LoVo (cell line): Measurements from ENCODE around the gene IRS1.

ENCODE experiments used
- DNase-seq: peaks from one replicate; pipeline ENCODE4 v3.0.0-alpha.2; 2016; ENCODE audit warnings: low spot score

Gene IRS1

DNA sequence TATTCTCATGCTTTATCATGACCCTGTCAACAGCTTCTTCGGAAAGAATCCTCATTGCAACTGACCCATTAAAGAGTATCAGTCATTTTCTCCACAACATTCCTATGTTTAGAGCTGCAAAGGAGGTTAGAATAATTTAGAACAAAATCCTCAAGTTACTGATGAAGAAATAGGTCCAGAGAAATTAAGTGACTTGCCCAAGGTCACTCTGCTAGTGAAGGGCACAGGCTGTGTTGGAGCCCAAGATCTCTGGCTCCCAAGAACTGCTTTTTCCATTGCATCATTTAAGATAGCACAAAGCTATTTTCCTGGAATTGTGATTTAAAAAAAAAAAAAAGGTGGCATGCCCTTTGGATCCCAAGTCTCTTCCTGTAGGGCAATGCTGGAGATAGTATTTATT, 9.6 kb downstream of the IRS1 start:
- DNase-seq = no peak

DNA sequence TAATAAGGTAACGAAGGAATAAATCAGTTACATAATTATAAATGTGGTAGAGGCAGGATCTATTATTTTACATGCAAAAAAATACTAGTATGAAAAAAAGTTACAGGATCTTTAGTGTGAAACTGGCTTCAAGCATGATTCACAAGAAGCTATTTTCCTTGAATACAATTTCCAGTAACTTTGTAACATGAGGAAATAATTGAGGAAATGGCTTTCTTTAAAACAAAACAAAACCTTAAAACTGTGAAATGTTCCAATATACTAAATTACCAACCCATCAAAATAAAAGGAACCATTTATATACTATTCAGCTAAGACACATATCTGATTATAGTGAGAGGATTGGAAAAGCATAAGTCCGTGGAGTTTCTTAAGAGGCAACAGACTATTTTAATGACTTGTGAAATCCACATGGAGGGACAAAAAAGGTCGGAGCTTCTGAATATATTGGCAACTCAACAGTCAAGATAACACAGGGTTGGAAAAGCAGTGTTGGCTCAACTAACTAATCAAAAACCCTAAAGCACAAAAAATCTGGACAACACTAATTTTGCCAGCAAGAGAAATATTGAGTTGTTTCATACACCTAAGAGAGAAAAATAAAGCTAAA, 10.6 kb downstream of the IRS1 start:
- DNase-seq = no peak

GRCh38 chr2:226788064-226788463, 11.6 kb downstream of the IRS1 start:
- DNase-seq = no peak

GRCh38 chr2:226783885-226784284, 15.7 kb downstream of the IRS1 start:
- DNase-seq = no peak

GRCh38 chr2:226782092-226782713, 17.4 kb downstream of the IRS1 start:
- no peak for DNase-seq

GRCh38 chr2:226780431-226780830, 19.2 kb downstream of the IRS1 start:
- DNase-seq = no peak

GRCh38 chr2:226777611-226778010, 22.0 kb downstream of the IRS1 start:
- DNase-seq = no peak

GRCh38 chr2:226776104-226776503, 23.5 kb downstream of the IRS1 start:
- no peak for DNase-seq

- no peak for DNase-seq
Measured at GRCh38 chr2:226775032-226775509, 24.5 kb downstream of the IRS1 start.

GRCh38 chr2:226773291-226773690, 26.3 kb downstream of the IRS1 start:
- DNase-seq = no peak

GRCh38 chr2:226772389-226773179, 27.0 kb downstream of the IRS1 start:
- peak; percentile 84 for DNase-seq

DNA sequence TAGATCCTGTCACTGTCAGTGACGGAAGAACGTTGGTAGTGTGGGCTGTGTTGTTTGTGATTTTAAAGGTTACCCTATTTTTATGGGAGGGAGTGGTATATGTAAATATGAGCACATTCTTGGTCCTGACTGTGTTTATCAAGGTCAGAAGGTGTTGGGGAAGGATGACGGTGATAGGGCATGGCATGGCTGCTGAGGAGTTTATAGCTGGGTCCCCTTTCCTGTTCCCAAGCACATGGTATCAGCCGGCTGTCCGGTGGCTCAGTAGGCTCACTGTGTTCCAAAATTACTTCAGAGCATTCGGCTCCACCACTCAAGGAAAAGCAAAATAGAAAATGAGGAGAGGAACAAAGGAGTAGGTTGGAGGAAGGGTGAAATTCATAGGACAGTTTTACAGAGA, 28.6 kb downstream of the IRS1 start:
- DNase-seq = peak; percentile 77

DNA sequence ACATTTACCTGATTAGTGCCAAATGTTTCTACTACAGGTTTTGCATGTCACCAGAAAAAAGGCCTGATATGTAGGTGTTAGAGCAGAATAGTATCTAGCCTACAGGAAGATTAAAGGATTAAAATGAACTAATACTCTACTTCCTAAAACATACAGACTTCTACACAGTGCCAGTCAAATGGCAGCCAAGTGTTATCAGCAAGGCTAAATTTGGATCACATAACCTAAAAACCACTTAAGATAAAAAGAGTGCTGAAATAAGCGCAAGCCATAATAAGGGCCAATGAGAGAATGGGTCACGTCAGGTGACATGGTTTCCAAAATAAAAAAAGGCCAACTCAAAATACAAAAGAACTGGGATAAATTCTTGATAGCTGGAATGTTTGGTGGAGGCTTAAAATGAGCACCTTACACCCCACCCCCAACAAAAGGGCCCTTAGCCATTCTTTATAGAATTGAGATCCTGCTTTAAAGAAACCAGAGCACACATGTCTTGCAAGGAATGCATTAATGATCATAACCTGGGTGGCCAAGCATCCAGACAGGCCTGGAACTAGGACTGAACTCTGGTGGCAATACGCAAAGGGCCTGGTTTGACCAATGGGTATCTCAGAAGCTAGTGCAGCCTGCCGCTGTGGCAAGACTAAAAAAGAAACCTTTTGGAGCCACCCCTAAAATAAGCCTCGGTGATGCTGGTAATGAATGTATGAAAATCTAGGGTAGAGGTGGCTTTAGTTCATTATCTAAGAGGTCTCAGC, 32.4 kb downstream of the IRS1 start:
- no peak for DNase-seq

GRCh38 chr2:226766352-226767055, 33.1 kb downstream of the IRS1 start:
- DNase-seq = no peak

DNA sequence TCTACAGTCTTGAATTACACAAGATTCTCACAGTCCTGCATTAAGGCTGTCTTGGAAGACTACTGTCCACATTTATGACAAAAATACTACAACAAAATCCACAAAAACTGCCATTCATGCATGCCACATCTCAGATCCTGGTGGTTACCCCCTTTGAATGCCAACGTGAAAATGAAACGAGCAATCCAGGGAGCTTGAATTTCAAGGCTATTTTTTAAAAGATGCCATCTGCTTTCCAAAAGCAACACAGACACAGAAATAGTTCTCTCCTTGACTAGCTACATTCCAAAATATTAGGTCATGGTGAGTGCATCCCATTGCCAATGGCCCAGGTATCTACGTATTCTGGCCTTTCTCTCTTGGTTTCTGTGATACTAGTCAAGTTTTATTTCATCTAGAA, 36.3 kb downstream of the IRS1 start:
- DNase-seq = no peak

- DNase-seq = no peak
Measured at GRCh38 chr2:226761195-226761583, 38.4 kb downstream of the IRS1 start.

DNA sequence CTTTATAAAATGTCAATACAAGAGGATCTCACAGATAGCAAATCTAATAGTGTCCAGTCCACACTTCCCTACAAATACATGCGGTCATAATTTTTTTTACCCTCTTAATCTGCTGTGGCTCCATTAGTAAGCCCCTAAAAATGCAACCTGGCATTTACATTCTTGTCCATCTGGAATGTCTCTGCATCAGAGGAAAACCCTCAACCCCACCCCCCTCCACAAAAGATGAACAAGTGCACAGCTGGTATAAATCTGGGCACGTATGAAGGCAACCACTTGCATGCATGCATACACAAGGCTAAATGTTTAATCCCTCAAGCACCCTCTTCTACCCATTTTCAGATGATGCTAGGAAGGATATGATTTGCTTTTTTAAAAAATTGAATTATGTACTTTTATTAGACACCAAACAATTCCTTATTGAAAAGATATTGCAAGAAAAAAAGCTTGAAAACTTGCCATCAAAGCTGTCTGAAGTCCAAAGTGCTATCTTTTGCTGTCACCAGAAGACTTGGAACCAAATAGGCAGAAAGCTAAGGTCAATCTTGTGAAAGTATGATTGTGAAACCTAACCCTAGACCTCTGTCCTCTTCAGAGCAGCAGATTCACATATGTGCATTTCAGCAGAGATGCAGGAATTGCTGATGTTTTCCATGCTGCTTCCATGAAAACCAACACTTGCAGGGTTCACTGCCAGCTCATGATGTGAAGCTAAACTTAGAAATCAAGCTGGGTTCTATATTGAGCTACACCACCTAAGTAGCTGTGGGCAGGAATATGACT, 39.0 kb downstream of the IRS1 start:
- DNase-seq = no peak

- DNase-seq = no peak
Measured at GRCh38 chr2:226759768-226760167, 39.9 kb downstream of the IRS1 start.

DNA sequence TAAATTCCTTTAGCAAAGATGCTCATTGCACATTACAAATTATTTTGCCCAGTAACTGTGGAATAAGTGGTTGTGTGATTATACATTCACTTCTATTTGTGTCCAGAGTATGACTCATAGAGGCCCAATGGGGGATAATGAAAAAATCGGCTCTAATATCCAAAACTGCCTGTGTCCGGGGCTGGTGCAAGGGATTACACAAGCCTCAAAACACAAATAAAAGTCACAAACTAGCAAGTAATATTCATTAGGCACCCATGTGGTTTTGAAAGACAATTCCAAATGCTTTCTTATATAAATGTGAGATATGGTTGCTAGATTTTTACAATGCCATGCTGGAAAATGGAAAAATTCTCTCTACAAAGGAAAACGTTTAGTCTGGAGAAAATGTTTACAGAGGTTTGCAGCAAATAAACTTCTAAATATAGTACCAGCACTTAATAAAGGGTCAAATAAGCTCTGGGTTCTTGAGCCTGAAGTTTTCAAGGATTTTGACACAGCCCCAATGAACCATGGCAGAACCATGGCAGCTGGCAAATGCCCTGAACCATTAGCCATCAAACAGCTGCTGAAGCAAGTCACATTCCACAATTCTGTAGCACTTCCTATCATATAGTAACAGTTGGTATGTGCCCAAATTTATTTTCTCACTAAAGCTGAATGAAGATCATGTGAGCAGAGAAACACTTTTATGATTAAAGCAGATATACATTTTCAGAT, 40.5 kb downstream of the IRS1 start:
- no peak for DNase-seq

DNA sequence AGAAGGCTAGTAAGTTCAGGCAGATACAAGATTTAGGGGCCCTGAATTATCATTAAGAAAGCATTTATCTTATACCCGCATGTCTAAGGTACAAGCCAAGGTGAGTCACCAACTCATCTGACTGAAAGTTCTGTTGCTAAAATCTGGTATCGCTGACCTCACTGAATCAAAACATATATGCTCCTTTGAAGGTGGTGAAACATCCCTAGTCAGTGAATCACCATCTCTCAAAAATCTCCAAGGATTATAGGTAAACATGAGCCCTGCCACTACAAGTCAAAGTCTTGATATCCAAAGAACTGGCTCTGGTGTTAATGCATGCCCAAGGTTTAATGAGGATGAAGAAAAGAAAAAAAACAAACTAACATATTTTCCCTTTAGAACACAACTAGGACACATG, 43.5 kb downstream of the IRS1 start:
- DNase-seq = peak; percentile 83
